Liver (tissue), 9 donors: ENCODE measurements around the gene DDX24. TPM values are rescaled to one million over a fixed set of nuclear protein-coding genes. Genes with fewer than 3 reads are reported as not detected.

Source experiments
- DNase-seq: peaks from one replicate; pipeline ENCODE4 v3.0.0-alpha.2; 2017; ENCODE audit warnings: low spot score
- H3K27ac ChIP-seq, 2 donors: one replicate each; pipeline ENCODE4 v1.7.0; 2013; ENCODE audit warnings: inconsistent platforms in 2 of 2, low read length in 2 of 2, control low read depth in 1 of 2, low read depth in 1 of 2, mild to moderate bottlenecking in 1 of 2
- H3K27me3 ChIP-seq, 4 donors: one replicate each; pipeline versions ENCODE4 v1.6.1 to v1.7.0; 2013; ENCODE audit warnings: low read length in 3 of 4, inconsistent platforms in 1 of 4, mild to moderate bottlenecking in 1 of 4, moderate library complexity in 1 of 4; ENCODE audit not compliant: control insufficient read depth in 4 of 4, insufficient read depth in 4 of 4
- H3K36me3 ChIP-seq, 4 donors: one replicate each; pipeline versions ENCODE4 v1.6.1 to v1.7.0; 2013; ENCODE audit warnings: low read length in 3 of 4, mild to moderate bottlenecking in 3 of 4, low read depth in 1 of 4, moderate library complexity in 1 of 4; ENCODE audit not compliant: control insufficient read depth in 4 of 4, insufficient read depth in 3 of 4
- H3K4me1 ChIP-seq, 4 donors: one replicate each; pipeline versions ENCODE4 v1.6.1 to v1.7.0; 2013; ENCODE audit warnings: low read length in 3 of 4, mild to moderate bottlenecking in 3 of 4, moderate library complexity in 1 of 4; ENCODE audit not compliant: control insufficient read depth in 4 of 4, insufficient read depth in 4 of 4
- H3K4me3 ChIP-seq, 3 donors: one replicate each; pipeline versions ENCODE4 v1.6.1 to v1.7.0; 2013; ENCODE audit warnings: low read length in 3 of 3, control low read depth in 1 of 3, low read depth in 1 of 3, mild to moderate bottlenecking in 1 of 3
- H3K9ac ChIP-seq, 2 donors: one replicate each; pipeline ENCODE4 v1.7.0; 2013; ENCODE audit warnings: low read length in 2 of 2, mild to moderate bottlenecking in 2 of 2, moderate library complexity in 2 of 2, control low read depth in 1 of 2, low read depth in 1 of 2
- H3K9me3 ChIP-seq, 4 donors: one replicate each; pipeline versions ENCODE4 v1.6.1 to v1.7.0; 2013; ENCODE audit warnings: low read length in 3 of 4; ENCODE audit not compliant: control insufficient read depth in 4 of 4
- EGR1 ChIP-seq, 2 donors: IDR thresholded peaks; 2 replicates each; pipeline ENCODE4 v1.6.1; 2016 to 2018; ENCODE audit warnings: antibody characterized with exemption in 2 of 2, low read depth in 2 of 2
- FOXA1 ChIP-seq: IDR thresholded peaks from 2 replicates; pipeline ENCODE4 v1.6.1; 2016; ENCODE audit warnings: antibody characterized with exemption
- FOXA2 ChIP-seq: IDR thresholded peaks from 2 replicates; pipeline ENCODE4 v1.6.1; 2016; ENCODE audit warnings: antibody characterized with exemption
- HNF4A ChIP-seq, 2 donors: conservative IDR thresholded peaks; 2 replicates each; pipeline ENCODE4 v1.6.1; 2016; ENCODE audit warnings: antibody characterized with exemption in 2 of 2, mild to moderate bottlenecking in 2 of 2
- HNF4G ChIP-seq: IDR thresholded peaks from 2 replicates; pipeline ENCODE4 v1.6.1; 2016; ENCODE audit warnings: antibody characterized with exemption
- JUND ChIP-seq, 2 donors: IDR thresholded peaks; 2 replicates each; pipeline ENCODE4 v1.6.1; 2016; ENCODE audit warnings: antibody characterized with exemption in 2 of 2
- NR2F2 ChIP-seq: IDR thresholded peaks from 2 replicates; pipeline ENCODE4 v1.6.1; 2016; ENCODE audit warnings: antibody characterized with exemption
- RAD21 ChIP-seq, 2 donors: IDR thresholded peaks; 2 replicates each; pipeline ENCODE4 v1.6.1; 2016; ENCODE audit warnings: antibody characterized with exemption in 2 of 2, mild to moderate bottlenecking in 2 of 2
- RXRA ChIP-seq, 2 donors: IDR thresholded peaks; 2 replicates each; pipeline ENCODE4 v1.6.1; 2017 to 2018; ENCODE audit warnings: antibody characterized with exemption in 2 of 2, mild to moderate bottlenecking in 1 of 2
- SP1 ChIP-seq: IDR thresholded peaks from 2 replicates; pipeline ENCODE4 v1.6.1; 2018; ENCODE audit warnings: antibody characterized with exemption, mild to moderate bottlenecking
- TAF1 ChIP-seq: conservative IDR thresholded peaks from 2 replicates; pipeline ENCODE4 v1.6.1; 2016; ENCODE audit warnings: antibody characterized with exemption, mild to moderate bottlenecking
- YY1 ChIP-seq: IDR thresholded peaks from 2 replicates; pipeline ENCODE4 v1.6.1; 2016; ENCODE audit warnings: antibody characterized with exemption, mild to moderate bottlenecking
- WGBS: extraction: QIAGEN DNeasy Blood & Tissue Kit; methylation state at CpG from one replicate; pipeline ENCODE4 v1.1.7; 2013; 5-methylcytosine and 5-hydroxymethylcytosine counted together
- polyA plus RNA-seq, 2 donors: library from polyadenylated mRNA; stranded (reverse) in 1 of 2; unstranded in 1 of 2; fragments of 200-250 nt in 1 of 2; fragments of >200 nt in 1 of 2; fragmentation: Nextera tagmentation in 1 of 2; extraction: Ambion mirVana in 1 of 2; gene quantifications; one replicate each; pipeline versions ENCODE4 v1.2.1 to v1.2.3, GENCODE V29; 2013 to 2015
- total RNA-seq, 2 donors: library from RNA; depleted of rRNA; stranded (reverse); fragments of >200 nt; gene quantifications; one replicate each; pipeline ENCODE4 v1.2.3, GENCODE V29; 2014
- TF ChIP-seq, protein P1 (sequence below): IDR thresholded peaks from 2 replicates; pipeline ENCODE4 v1.6.1; 2016; ENCODE audit warnings: antibody characterized with exemption
- TF ChIP-seq, protein P2 (sequence below): fragments of 150-350 bp; IDR thresholded peaks from 2 replicates; pipeline ENCODE4 v1.5.1; 2017; ENCODE audit warnings: improper control_type of control experiment, low read depth, low read length; ENCODE audit not compliant: missing input control
- TF ChIP-seq, protein P3 (sequence below): IDR thresholded peaks from 2 replicates; pipeline ENCODE4 v1.6.1; 2016; ENCODE audit warnings: antibody characterized with exemption
- TF ChIP-seq, protein P4 (sequence below): IDR thresholded peaks from 2 replicates; pipeline ENCODE4 v1.6.1; 2016; ENCODE audit warnings: antibody characterized with exemption
- donor health status: healthy.
- donor health status: healthy.
- donor health status: healthy.
- donor health status: healthy.
- donor health status: healthy.

The DDX24 gene
- total and polyA plus RNA-seq, 4 donors, result 33.8 to 59.7 (median 47.8) TPM

DNA sequence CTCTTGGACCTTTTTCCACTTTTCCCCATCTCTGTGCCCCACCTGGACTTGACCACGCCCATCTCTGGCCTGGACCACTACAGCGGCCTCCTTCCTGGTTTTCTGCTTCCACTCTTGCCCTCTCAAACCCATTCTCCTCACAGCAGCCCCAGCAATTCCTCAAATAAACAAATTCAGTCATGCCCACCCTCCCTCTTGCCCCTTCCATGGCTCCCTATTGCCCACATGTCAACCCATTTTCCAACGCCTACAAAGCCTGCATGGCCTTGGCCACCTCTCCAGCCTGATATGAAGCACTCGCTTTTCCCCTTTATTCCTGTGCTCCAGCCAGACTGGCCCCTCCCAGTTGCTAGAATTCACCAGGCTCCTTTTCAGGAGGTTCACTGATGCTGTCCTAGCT, 60.7 kb downstream of the DDX24 start:
- Histone ChIP-seq H3K27me3 (no peaks in the 10 kb centered on the region), H3K9me3 (no peaks in the 10 kb centered on the region), H3K36me3 (no peaks in the 10 kb centered on the region), H3K27ac (no peak overlapping the region), H3K9ac (no peak overlapping the region), H3K4me1 (no peaks in the 10 kb centered on the region), H3K4me3 (no peak overlapping the region)
- WGBS, result 93% methylated on average over 4 of the region's 4 CpGs
- TF ChIP-seq NR2F2 (no peak), HNF4A (conservative IDR thresholded peaks at IDR 0.05) (no peak)
- TF ChIP-seq, protein P1, sequence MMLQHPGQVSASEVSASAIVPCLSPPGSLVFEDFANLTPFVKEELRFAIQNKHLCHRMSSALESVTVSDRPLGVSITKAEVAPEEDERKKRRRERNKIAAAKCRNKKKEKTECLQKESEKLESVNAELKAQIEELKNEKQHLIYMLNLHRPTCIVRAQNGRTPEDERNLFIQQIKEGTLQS, result no peak
- no peak for DNase-seq

DNA sequence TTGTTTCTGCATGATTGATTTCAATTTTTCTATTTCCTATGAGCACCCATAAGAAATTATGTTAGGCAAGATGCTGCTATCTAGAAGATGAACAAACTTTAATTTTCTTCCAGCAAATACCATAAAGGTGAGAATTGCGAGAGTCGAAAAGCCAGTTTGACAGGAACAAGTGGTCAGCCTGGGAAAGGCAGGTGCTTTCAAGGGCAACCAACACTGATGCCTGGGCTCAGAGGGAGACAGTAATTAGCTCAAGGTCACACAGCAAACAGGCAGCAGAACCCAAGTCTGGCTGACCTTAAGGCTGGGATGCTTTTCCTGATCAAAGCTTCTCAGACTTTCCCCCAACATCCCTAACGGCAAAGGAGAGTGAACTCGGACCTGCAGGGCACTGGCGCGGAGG, 61.7 kb downstream of the DDX24 start:
- TF ChIP-seq EGR1 (IDR thresholded peaks at IDR 0.05; ENCODE audit: low read depth in 2 of 2) (no peak), SP1 (no peak), HNF4G (no peak), HNF4A (conservative IDR thresholded peaks at IDR 0.05) (no peak), YY1 (no peak), NR2F2 (no peak), RAD21 (IDR thresholded peaks at IDR 0.05) (no peak), RXRA (IDR thresholded peaks at IDR 0.05) (no peak), FOXA1 (no peak)
- TF ChIP-seq, protein P2, sequence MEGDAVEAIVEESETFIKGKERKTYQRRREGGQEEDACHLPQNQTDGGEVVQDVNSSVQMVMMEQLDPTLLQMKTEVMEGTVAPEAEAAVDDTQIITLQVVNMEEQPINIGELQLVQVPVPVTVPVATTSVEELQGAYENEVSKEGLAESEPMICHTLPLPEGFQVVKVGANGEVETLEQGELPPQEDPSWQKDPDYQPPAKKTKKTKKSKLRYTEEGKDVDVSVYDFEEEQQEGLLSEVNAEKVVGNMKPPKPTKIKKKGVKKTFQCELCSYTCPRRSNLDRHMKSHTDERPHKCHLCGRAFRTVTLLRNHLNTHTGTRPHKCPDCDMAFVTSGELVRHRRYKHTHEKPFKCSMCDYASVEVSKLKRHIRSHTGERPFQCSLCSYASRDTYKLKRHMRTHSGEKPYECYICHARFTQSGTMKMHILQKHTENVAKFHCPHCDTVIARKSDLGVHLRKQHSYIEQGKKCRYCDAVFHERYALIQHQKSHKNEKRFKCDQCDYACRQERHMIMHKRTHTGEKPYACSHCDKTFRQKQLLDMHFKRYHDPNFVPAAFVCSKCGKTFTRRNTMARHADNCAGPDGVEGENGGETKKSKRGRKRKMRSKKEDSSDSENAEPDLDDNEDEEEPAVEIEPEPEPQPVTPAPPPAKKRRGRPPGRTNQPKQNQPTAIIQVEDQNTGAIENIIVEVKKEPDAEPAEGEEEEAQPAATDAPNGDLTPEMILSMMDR, result no peak
- TF ChIP-seq, protein P1, result no peak
- TF ChIP-seq, protein P3, sequence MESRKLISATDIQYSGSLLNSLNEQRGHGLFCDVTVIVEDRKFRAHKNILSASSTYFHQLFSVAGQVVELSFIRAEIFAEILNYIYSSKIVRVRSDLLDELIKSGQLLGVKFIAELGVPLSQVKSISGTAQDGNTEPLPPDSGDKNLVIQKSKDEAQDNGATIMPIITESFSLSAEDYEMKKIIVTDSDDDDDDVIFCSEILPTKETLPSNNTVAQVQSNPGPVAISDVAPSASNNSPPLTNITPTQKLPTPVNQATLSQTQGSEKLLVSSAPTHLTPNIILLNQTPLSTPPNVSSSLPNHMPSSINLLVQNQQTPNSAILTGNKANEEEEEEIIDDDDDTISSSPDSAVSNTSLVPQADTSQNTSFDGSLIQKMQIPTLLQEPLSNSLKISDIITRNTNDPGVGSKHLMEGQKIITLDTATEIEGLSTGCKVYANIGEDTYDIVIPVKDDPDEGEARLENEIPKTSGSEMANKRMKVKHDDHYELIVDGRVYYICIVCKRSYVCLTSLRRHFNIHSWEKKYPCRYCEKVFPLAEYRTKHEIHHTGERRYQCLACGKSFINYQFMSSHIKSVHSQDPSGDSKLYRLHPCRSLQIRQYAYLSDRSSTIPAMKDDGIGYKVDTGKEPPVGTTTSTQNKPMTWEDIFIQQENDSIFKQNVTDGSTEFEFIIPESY, result no peak
- Histone ChIP-seq H3K36me3 (no peaks in the 10 kb centered on the region), H3K4me3 (no peak overlapping the region), H3K27ac (no peak overlapping the region), H3K4me1 (no peaks in the 10 kb centered on the region), H3K9me3 (no peaks in the 10 kb centered on the region), H3K9ac (no peak overlapping the region), H3K27me3 (no peaks in the 10 kb centered on the region)
- WGBS, result 82% methylated on average over 6 of the region's 6 CpGs
- DNase-seq, result no peak

DNA sequence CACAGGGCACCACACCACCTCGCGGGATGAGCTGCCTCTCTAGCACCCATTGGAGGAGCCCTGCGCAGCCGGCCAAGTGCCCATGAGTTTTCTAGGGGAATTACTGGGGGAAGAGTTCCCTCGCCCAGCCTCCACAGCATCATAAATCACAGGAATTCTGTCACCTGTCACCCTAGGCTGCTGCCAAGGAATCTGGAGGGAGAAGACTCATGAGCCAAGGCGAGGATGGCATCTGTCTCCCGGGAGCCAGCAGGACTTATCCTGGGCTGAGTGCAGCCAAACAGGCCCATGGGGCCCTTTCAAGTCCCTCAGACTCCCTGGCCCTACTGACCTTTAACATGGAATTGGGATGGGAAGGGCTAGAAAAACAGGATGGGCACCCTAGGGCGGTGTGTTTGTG, 62.7 kb downstream of the DDX24 start:
- Histone ChIP-seq H3K9ac (no peak overlapping the region), H3K27ac (no peak overlapping the region), H3K36me3 (no peaks in the 10 kb centered on the region), H3K27me3 (no peaks in the 10 kb centered on the region), H3K4me3 (no peak overlapping the region), H3K9me3 (no peaks in the 10 kb centered on the region), H3K4me1 (no peaks in the 10 kb centered on the region)
- no peak for DNase-seq
- TF ChIP-seq SP1 (no peak), JUND (IDR thresholded peaks at IDR 0.05) (no peak), NR2F2 (no peak), YY1 (no peak), HNF4G (no peak), TAF1 (no peak), EGR1 (IDR thresholded peaks at IDR 0.05; ENCODE audit: low read depth in 2 of 2) (no peak), HNF4A (conservative IDR thresholded peaks at IDR 0.05) (no peak), FOXA2 (no peak)
- TF ChIP-seq, protein P1, result no peak
- TF ChIP-seq, protein P4, sequence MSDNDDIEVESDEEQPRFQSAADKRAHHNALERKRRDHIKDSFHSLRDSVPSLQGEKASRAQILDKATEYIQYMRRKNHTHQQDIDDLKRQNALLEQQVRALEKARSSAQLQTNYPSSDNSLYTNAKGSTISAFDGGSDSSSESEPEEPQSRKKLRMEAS, result no peak
- TF ChIP-seq, protein P3, result no peak
- 80% methylated on average over 8 of the region's 8 CpGs for WGBS
